Measurements from ENCODE around the gene B4GAT1.

GRCh38 chr11:66345316-66345649, 2.1 kb downstream of the B4GAT1 start:
- TF ChIP-seq CTCF (IDR thresholded peaks at IDR 0.05; ENCODE audit: low read length) (no peak), EZH2 (IDR thresholded peaks at IDR 0.05; ENCODE audit: borderline replicate concordance, low read length) (no peak)
